Sigmoid colon (tissue), 4 donors: ENCODE results near the gene FUT2.
"Not testable (repeated sequence)": the region's sequence is repeated elsewhere in the genome, so short reads cannot be mapped to it uniquely, and the experiment has no call there.

Experiments
- POLR2A ChIP-seq, 2 donors: fragments of 450-650 bp; IDR thresholded peaks; one replicate each; pipeline ENCODE4 v1.6.1; 2016; ENCODE audit warnings: antibody characterized with exemption in 2 of 2, mild to moderate bottlenecking in 2 of 2, moderate library complexity in 2 of 2
- POLR2AphosphoS5 ChIP-seq, 4 donors: sonication (generic); formaldehyde crosslinking; IDR thresholded peaks; one replicate each; pipeline ENCODE4 v1.6.1; 2017; ENCODE audit warnings: antibody characterized with exemption in 4 of 4
- TF ChIP-seq, protein P1 (sequence below), 4 experiments: fragments of 450-650 bp in 3 of 4; fragments of 200-600 bp in 1 of 4; IDR thresholded peaks; one replicate each; pipeline ENCODE4 v1.5.1; 2016 to 2019; ENCODE audit warnings: antibody characterized with exemption in 4 of 4, mild to moderate bottlenecking in 3 of 4, moderate library complexity in 2 of 4

DNA sequence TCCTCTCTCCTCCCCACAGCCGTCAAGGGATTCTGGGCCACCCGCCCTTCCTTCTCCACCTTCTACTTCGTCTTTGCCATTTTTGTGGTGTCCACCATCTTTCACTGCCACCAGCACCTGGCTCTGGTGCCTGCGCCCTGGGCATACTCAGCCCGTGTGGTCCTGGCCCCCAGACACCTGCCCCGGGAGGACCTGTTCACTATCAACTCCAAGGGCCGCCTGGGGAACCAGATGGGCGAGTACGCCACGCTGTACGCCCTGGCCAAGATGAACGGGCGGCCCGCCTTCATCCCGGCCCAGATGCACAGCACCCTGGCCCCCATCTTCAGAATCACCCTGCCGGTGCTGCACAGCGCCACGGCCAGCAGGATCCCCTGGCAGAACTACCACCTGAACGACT lies 15.8 kb upstream of the FUT2 start:
- TF ChIP-seq, protein P1, sequence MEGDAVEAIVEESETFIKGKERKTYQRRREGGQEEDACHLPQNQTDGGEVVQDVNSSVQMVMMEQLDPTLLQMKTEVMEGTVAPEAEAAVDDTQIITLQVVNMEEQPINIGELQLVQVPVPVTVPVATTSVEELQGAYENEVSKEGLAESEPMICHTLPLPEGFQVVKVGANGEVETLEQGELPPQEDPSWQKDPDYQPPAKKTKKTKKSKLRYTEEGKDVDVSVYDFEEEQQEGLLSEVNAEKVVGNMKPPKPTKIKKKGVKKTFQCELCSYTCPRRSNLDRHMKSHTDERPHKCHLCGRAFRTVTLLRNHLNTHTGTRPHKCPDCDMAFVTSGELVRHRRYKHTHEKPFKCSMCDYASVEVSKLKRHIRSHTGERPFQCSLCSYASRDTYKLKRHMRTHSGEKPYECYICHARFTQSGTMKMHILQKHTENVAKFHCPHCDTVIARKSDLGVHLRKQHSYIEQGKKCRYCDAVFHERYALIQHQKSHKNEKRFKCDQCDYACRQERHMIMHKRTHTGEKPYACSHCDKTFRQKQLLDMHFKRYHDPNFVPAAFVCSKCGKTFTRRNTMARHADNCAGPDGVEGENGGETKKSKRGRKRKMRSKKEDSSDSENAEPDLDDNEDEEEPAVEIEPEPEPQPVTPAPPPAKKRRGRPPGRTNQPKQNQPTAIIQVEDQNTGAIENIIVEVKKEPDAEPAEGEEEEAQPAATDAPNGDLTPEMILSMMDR (IDR thresholded peaks at IDR 0.05): not testable (repeated sequence)
- not testable (repeated sequence) for TF ChIP-seq POLR2AphosphoS5, POLR2A (IDR thresholded peaks at IDR 0.05)
